Keratinocyte (primary cell): ENCODE data around the gene CAD.
"Not testable (repeated sequence)": the region's sequence is repeated elsewhere in the genome, so short reads cannot be mapped to it uniquely, and the experiment has no call there.

ENCODE experiments used
- CTCF ChIP-seq, 3 experiments: IDR thresholded peaks in 1 of 3; conservative IDR thresholded peaks in 1 of 3; optimal IDR thresholded peaks in 1 of 3; 2 replicates in 2 of 3; 3 replicates in 1 of 3; pipeline versions ENCODE3 to v1.5.1; 2011; ENCODE audit warnings: low read length in 3 of 3, mild to moderate bottlenecking in 3 of 3, moderate library complexity in 2 of 3, control low read depth in 1 of 3, inconsistent platforms in 1 of 3; ENCODE audit not compliant: insufficient read depth in 2 of 3; ENCODE audit errors: extremely low read depth in 1 of 3
- EZH2 ChIP-seq: IDR thresholded peaks from one replicate; pipeline ENCODE4 v1.6.1; 2012; ENCODE audit warnings: inconsistent platforms, mild to moderate bottlenecking, low read length, moderate library complexity

DNA sequence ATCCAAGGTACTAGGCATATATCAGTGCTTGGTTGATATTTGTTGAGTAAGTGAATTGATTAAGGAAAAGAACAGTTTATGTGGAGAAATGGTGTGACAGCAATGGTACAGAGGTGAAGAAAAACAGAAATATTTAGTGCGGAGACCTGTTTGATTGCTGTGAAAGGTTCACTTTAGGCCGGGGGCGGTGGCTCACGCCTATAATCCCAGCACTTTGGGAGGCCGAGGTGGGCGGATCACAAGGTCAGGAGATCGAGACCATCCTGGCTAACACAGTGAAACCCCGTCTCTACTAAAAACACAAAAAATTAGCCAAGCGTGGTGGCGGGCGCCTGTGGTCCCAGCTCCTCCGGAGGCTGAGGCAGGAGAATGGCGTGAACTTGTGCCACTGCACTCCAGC is 51.1 kb downstream of the CAD start:
- not testable (repeated sequence) for TF ChIP-seq CTCF (optimal IDR thresholded peaks at IDR 0.05 in 1 of 3, IDR thresholded peaks at IDR 0.05 in 1 of 3, conservative IDR thresholded peaks at IDR 0.05 in 1 of 3; ENCODE audit: extremely low read depth in 1 of 3, insufficient read depth in 2 of 3, low read length in 3 of 3); EZH2
